Dedifferentiated amniotic fluid mesenchymal stem cell (primary cell): Measurements from ENCODE around the gene PLB1.
A peak's percentile ranks its signal among the peaks of the same experiment; 100 is the strongest.

Source experiments
- DNase-seq: peaks from one replicate; pipeline ENCODE4 v3.0.0-alpha.2; 2016; ENCODE audit errors: extremely low spot score

PLB1 gene, protein sequence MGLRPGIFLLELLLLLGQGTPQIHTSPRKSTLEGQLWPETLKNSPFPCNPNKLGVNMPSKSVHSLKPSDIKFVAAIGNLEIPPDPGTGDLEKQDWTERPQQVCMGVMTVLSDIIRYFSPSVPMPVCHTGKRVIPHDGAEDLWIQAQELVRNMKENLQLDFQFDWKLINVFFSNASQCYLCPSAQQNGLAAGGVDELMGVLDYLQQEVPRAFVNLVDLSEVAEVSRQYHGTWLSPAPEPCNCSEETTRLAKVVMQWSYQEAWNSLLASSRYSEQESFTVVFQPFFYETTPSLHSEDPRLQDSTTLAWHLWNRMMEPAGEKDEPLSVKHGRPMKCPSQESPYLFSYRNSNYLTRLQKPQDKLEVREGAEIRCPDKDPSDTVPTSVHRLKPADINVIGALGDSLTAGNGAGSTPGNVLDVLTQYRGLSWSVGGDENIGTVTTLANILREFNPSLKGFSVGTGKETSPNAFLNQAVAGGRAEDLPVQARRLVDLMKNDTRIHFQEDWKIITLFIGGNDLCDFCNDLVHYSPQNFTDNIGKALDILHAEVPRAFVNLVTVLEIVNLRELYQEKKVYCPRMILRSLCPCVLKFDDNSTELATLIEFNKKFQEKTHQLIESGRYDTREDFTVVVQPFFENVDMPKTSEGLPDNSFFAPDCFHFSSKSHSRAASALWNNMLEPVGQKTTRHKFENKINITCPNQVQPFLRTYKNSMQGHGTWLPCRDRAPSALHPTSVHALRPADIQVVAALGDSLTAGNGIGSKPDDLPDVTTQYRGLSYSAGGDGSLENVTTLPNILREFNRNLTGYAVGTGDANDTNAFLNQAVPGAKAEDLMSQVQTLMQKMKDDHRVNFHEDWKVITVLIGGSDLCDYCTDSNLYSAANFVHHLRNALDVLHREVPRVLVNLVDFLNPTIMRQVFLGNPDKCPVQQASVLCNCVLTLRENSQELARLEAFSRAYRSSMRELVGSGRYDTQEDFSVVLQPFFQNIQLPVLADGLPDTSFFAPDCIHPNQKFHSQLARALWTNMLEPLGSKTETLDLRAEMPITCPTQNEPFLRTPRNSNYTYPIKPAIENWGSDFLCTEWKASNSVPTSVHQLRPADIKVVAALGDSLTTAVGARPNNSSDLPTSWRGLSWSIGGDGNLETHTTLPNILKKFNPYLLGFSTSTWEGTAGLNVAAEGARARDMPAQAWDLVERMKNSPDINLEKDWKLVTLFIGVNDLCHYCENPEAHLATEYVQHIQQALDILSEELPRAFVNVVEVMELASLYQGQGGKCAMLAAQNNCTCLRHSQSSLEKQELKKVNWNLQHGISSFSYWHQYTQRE (N-terminal part only)

DNA sequence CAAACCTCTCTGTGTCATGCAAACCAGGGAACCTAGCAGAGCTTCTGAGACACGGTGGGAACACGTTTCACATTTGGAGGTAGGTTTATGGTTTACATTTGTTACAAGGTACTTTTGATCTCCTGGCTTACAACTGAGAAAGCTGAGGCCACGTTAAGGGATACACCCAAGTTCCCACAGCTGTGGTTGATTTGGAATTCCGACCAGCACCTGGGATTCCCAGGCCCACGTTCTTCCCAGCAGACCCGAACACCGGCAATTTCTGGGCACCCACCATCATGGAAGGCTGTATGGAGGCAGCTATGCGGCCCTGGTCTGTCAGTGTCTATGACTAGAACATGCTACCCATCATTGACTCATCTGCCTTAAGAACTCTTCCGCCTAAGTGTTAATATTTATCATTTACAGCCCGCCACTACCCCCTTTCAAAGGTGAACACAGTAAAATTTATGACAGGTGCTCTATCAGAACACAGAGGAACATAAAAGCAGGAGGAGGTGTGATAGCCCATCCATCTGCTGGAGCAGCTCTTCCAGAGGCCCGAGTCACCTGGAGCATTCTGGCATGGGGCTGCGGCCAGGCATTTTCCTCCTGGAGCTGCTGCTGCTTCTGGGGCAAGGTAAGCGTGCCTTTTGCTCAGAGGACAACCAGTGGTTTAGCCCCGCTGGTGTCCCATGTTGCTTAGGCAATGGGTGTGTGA lies at the start of gene PLB1:
TSS of gene PLB1 (plus strand) at position 510 of the 700 bp plus-strand sequence. CDS start at position 565, 55 bp downstream.
- no peak for DNase-seq

DNA sequence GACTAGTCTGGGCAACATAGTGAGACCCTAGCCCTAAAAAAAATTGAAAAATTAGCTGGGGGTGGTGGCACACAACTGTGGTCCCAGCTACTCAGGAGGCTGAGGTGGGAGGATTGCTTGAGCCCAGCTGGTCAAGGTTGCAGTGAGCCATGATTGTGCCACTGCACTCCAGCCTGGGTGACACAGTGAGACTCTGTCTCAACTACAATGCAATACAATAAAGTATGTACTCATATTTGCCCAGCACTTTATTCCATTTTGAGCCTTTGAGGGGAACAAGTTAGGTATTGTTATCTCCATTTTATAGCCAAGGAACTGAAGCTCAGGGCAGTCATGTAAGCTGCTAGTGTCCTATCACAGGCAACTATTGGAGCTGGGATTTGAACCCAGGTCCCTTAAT lies 49.3 kb upstream of the PLB1 start:
- no peak for DNase-seq

DNA sequence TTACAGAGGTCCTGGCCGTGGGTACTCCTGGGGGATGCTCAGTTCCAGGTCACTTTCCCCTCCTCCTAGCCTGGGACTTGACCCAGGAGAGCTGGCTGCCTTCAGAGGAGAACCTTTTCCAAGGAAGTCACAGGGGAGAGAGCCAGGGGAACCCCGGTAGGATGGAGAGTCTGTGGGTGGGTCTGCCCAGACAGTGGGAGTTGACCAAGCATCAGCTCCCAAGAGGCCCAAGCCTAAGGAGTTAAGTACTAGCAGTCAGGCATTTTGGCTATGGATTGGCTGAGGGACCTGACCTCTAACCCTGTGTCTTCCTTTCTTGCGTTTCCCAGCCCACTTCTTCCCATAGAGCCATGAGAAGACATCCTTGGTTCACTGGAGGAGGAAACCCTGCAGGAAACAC lies 48.8 kb upstream of the PLB1 start:
- DNase-seq = no peak

DNA sequence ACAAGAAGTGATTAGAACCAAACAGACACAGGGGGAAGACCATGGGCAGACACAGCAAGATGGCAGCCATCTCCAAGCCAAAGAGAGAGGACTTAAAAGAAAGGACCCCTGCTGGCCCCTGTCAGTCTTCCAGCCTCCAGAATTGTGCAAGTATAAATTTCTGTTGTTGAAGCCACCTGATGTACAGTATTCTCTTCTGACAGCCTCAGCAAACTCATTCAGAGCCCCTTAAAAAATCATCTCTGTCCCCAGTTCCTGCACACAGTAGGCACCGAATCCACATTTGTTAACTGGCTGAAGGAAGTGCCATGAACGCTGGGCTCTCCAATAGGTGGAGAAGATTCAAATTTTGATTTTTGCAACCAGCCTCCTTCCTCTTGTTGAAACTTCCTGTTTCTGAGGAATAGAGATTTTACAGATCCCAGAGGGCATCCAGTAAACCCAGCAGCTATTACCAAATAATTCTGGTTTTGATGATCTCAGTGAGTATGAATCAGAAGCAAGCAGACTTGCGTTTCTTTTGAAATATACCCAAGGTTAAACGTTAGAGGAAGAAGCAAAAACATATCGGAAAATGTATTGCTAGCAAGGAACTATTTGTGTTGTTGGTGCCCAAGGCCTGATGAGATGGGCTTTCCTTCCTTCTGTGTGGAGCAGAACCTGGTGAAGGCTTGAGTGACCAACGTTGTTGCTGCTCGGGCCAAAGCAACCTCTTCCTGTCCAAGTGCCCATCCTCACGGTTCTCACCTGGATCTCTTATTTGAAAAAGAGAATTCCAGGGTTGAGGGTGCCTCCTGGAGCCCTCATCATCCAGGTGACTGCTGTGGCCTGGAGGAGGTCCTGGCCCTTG lies 47.7 kb upstream of the PLB1 start:
- peak; percentile 58 for DNase-seq

DNA sequence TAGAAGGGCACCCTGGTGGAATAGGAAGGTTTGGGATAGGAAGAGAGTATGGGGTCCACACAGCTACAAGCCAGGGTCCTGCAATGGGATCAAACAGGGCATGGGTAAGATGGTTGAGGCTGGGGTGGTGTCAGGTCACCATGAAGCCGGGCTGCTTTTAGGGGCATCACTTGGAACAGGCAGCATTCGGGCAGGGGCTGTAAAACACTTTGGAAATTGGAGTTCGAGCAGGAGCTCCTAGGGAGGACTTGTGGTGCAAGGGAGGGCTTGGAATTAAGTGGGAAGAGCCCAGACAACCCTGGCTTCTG lies 47.1 kb upstream of the PLB1 start:
- DNase-seq = no peak

DNA sequence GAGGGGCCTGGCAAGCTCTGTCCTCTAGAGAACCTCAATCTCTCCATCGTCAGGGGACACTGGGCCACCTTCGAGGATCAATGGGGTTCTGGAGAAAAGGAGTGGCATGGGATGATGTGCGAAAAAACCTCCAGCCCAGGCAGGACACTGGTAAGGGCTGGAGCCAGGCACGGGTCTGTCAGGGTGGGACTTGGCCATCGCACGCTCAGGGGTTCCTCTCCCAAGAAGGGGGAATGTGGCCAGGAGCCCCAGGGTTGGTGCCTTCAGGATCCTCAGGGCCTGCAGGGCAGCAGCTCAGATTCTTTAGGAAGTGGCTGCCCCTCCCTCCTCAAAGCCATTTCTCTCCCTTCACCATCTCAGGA lies 46.8 kb upstream of the PLB1 start:
- DNase-seq = no peak

DNA sequence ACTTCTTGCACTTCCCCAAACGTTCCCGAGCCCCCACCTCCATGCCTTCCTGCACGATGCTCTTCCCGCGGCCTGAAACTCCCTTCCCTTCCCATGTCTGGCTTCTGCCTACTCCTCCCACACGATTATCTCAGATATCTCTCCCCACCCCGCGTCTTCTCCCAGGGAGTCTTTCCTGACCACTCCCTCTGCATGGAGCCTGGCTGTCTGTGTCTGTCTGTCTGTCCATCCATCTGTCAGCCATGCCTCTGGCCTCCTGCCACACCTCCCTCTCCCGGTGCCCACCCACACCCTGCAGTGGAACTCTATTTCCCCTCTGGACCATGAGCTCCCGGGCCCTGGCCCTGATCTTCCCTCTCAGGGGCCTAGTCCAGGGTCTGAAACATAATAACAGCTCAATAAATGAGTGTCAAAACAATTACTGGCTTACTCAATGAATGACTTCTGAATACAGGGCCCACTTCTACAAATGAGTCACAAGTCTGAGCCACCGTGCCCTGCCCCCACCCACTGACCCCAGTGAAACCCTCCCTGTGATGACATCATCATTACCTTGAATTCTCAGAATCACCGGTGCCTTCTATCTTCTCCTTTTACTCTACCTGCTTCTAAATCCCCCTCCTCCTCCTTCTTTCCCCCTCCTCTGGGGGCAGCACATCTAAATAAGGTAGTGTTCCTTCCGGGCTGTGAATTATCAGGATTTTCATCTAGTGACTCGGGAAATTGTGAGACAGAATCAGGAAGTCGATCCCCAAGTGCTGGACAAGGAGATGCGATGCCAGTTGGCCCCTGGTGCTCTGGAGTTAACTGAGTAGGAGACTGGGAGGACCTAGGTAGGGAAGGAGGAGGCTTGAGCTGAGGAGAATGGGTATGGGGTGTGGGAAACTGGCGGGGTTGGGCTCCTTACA lies 46.1 kb upstream of the PLB1 start:
- DNase-seq = no peak

DNA sequence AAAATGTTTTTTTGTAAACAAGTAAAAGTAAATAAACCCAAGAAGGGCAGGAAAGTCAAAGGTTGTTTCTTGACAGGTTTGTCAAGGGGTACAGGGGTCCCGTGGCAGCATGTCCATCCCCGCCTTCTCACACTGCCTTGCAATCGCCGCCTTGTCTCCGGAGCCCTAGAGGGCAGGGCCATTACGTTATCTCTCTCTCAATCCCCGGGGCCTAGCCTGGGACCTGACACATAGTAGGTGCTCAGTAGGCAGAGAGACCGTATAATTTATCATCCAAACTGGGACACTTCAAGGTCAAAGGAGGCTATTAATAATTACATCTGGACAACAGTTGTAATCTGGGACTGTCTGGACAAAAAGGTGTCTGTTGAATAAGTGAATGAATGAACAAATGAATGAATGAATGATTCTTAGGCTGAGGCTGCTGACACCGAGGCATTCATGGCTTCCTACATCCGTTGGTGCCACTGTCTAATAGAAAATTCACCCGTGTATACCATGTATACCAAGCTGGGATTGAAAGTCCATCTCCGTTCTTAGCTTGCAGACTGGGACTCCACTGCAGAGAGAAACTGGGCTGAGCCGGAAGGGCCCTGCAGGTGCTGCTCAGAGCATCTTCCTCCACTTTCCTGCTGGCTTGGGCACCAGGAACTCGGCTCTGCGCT lies 44.8 kb upstream of the PLB1 start:
- DNase-seq = no peak

DNA sequence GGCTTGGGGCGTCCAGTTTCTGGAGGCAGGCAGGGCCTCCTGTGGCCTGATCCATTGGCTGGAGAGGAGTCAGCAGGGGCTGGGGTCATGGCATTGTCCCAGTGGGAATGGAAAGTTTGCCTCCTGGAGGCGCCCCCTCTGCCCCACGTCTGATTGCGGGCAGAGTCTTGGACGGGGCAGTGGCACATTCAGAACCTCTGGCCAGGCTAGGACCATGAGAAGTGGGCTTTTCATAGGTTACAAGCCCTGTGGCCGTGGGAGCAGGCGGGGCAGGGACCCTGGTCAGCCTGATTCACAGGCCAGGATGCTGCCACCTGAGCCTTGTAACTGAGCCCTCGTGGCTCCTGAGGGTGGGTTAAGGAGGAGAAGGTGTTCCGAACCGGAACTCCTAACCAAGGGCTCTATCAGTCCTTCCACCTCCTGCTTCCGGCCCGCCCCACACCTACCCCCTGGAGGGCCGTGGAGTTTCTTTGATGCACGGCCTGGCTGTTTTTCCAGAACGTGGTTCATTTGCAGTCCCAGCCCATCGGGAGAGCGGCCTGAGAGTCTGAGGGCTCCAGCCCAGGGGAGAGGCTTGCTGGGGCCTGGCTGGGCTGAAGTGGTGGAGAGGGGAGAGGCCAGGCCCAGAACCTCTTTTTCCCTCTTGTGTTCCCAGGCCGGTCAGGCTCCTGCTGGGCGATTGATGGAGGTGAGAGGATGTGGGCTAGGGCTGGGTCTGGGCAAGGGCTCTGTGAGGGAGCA lies 43.9 kb upstream of the PLB1 start:
- DNase-seq = no peak

DNA sequence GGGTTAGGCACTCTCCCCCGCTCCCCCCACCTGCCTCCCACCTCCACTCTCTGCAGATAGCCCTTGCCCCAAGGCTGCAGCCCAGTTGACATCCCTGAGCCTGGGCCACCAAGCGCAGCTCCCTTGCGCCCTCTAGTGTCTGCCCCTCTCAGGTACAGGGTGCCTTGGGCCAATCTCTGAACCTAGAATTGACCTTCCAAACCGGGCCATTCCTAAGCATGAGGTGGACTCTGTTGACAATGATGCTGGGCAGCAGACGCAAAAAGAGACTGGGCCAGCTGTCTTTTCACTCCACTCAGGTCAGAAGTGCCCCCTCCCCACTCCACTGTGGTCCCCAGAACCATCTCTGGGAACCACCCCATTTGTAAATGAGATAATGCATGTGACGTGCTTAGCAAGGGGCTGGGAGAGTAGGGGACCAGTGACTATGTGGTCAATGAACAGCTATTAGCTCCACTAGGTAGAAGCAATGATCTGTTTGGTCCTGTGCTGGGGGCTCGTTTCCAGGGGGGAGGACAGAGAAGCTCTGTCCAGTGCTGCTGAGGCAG lies 43.3 kb upstream of the PLB1 start:
- DNase-seq = no peak

DNA sequence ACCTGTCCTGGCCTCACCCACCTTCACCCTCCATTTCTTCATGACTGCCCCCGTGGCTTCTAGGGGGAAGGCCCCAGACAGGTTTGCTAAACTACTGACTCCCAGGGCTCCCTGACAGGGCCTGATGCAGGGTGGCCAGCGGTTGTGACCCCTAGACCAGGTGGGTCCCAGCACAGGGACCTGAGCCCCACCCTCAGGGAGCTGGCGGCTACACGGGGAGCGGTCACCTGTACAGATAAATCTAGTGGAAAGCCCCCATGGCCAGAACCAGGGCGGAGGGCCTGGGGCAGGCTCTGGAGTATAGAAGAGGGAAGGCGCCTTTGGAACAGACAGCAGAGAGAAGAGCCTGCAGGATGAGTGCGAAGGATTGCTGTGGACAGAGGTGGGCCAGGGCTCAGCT lies 42.5 kb upstream of the PLB1 start:
- no peak for DNase-seq

DNA sequence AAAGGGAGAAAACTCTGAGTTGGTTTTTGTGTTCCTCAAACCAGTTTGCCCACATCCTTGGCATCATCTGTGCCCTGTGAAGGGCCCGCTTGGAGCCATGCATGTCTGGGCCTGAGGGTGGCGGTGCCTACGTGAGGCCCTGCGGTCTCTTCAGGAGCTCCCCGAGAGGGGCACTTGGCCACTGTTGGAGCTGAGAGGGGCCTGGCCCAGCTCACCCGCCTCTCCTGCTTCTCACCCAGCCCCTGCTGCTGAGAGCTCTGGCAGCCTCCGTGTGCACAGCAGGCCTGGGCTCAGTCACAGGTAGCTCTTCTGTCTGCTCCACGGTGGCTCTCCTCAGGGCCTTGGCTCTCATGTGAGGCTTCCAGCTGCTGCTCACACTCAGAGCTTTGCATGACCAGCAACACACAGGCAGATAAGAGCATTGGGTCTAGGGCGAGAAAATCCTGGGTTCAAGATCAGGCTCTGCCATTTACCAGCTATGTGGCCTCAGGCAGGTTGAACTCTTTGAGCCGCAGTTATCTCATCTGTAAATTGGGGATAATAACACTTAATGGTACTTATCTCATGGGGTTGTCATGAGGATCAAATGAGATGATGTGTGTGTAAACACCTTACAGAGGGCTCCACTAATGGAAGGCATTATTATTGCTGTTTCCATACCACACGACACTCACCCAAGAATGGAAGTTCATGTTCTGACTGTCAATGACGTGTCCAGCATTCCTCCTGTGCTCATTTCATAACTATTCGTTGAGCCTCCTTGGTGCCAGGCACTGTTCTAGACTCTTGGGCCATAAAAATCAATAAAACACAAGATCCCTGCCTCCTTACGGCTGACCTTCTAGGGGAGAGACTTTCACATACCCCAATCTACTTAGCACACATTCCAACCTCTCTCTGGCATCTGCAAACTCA lies 41.6 kb upstream of the PLB1 start:
- no peak for DNase-seq

DNA sequence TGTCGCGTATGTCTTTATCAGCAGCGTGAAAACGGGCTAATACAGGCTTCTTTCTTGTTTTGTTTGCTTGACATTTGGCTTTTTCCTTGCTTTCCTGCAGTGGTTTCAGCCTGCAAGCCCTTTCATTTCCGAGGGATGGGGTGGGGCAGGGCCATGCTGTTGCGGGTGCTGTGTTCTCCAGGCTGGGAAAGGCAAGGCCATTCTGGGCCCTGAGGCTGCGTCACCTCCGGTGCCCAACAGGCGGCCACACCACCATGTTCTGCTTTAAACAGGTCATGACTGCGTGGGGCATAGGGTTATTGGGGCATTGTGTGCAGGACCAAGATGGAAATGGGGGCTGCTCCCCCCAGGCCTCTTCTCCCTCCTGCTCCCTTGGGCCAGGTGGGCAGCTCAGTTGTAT lies 38.6 kb upstream of the PLB1 start:
- DNase-seq = no peak

DNA sequence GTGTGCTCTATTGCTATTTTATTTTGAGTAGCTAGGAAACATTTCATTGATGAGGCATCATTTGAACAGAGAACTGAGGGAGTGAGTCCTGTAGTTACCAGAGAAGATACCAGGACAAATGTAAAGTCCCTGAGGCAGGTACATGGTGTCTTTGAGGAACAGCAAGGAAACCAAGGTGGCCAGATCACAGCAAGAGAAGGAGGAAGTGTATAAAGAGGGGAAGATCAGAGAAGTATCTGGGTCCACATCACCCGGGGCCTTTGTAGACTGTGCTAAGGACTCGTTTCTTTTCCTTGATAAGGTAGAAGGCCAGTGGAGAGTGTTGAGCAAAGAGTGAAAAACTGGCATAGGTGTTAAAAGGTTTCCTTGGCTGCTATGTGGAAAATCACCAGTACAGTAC lies 34.8 kb upstream of the PLB1 start:
- DNase-seq = no peak

DNA sequence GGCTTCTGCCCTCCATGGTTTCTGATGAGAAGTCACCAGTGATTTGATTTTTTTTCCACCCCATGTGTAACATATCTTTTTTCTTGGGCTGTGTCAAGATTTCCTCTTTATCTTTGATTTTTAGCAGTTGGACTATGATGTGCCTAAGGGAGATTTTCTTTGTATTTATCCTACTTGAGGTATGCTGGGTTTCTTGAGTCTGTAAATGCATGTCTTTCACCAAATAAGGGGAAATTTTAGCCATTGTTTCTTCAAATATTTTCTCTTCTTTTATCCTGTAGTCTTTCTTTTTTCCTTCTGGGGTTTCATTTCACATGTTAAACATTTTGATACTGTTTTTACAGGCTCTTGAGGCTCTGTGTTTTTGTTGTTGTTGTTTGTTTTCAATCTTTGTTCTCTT lies 33.7 kb upstream of the PLB1 start:
- no peak for DNase-seq

DNA sequence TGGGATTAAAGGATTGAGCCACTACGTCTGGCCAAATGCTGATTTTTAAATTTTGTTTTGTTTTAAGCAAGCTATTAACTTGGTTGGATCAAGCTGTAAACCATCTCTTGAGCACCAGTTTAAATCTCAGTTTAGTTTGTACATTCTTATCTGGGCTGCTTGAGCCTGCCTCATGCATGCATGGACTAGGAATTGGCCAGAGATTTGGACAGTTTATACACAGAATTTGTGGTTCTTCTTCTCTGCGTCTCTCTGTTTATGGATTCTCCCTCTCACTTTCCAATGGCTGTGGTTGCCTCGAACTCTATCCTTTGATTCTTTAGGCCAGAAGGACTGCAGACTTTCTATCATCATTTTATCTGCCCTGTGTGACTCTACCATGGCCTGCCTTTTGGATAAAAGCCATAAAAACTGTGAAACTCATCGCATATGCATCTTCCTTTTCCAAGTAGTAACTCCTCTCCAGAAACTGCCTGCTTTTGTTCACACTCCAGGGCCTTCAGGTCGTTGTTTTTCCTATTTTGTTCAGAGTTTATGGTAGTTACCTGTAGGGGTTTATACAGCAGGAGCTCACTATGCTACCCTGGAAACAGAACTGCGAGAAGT lies 32.5 kb upstream of the PLB1 start:
- no peak for DNase-seq

DNA sequence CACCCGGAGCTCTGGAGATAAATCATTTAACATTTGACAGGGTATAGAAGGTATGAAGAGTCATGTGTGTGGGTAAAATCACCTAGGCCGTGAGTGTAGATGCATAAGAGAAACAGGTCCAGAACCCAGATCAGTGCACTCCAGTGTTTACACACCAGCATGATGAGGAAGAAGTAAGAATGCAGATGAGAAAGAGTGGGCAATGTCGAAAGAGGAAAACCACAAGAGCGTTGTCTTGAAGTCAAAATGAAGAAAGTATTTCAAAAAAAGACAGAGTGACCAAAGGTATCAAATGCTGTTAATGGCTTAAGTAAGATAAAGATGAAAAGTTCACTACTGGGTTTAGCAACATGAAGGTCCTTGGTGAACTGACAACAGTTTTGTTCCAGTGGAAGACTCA lies 32.0 kb upstream of the PLB1 start:
- no peak for DNase-seq
